ENCODE results near the gene HTR2C.
"Not testable (repeated sequence)": the region's sequence is repeated elsewhere in the genome, so short reads cannot be mapped to it uniquely, and the experiment has no call there.

Gene HTR2C

GRCh38 chrX:114903618-114904017 is 319.7 kb downstream of the HTR2C start:
- no peaks in the 10 kb centered on the region for H3K9me3 ChIP-seq (replicated peaks; ENCODE audit: low read length)
- H3K4me2 ChIP-seq (ENCODE audit: low read length) = no peak overlapping the region
- H3K27me3 ChIP-seq (ENCODE audit: control insufficient read depth, insufficient read depth, low read length) = peaks cover 36% of the 10 kb centered on the region
- H3K9ac ChIP-seq (ENCODE audit: low read depth, low read length) = no peak overlapping the region
- no peaks in the 10 kb centered on the region for H3K4me1 ChIP-seq (ENCODE audit: control insufficient read depth, insufficient read depth, low read length)
- no peak overlapping the region for H3K4me3 ChIP-seq (ENCODE audit: low read length)
- H3K36me3 ChIP-seq (ENCODE audit: insufficient read depth, low read length) = no peaks in the 10 kb centered on the region

GRCh38 chrX:114905251-114905650 is 321.4 kb downstream of the HTR2C start:
- Histone ChIP-seq H3K27me3 (ENCODE audit: control insufficient read depth, insufficient read depth, low read length) (peaks cover 35% of the 10 kb centered on the region), H3K9ac (ENCODE audit: low read depth, low read length) (no peak overlapping the region), H3K36me3 (ENCODE audit: insufficient read depth, low read length) (no peaks in the 10 kb centered on the region), H3K9me3 (replicated peaks; ENCODE audit: low read length) (no peaks in the 10 kb centered on the region), H3K4me1 (ENCODE audit: control insufficient read depth, insufficient read depth, low read length) (no peaks in the 10 kb centered on the region), H3K4me2 (ENCODE audit: low read length) (no peak overlapping the region), H3K4me3 (ENCODE audit: low read length) (no peak overlapping the region)

GRCh38 chrX:114906984-114907510 is 323.2 kb downstream of the HTR2C start:
- no peak overlapping the region for H3K4me3 ChIP-seq (ENCODE audit: low read length)
- no peak overlapping the region for H3K4me2 ChIP-seq (ENCODE audit: low read length)
- H3K4me1 ChIP-seq (ENCODE audit: control insufficient read depth, insufficient read depth, low read length) = no peaks in the 10 kb centered on the region
- no peaks in the 10 kb centered on the region for H3K9me3 ChIP-seq (replicated peaks; ENCODE audit: low read length)
- peaks cover 29% of the 10 kb centered on the region for H3K27me3 ChIP-seq (ENCODE audit: control insufficient read depth, insufficient read depth, low read length)
- no peak overlapping the region for H3K9ac ChIP-seq (ENCODE audit: low read depth, low read length)
- H3K36me3 ChIP-seq (ENCODE audit: insufficient read depth, low read length) = no peaks in the 10 kb centered on the region

GRCh38 chrX:114924423-114924822 is 340.5 kb downstream of the HTR2C start:
- no peak overlapping the region for H3K9ac ChIP-seq (ENCODE audit: low read depth, low read length)
- H3K9me3 ChIP-seq (replicated peaks; ENCODE audit: low read length) = no peaks in the 10 kb centered on the region
- H3K27me3 ChIP-seq (ENCODE audit: control insufficient read depth, insufficient read depth, low read length) = peaks cover 15% of the 10 kb centered on the region
- no peaks in the 10 kb centered on the region for H3K4me1 ChIP-seq (ENCODE audit: control insufficient read depth, insufficient read depth, low read length)
- no peaks in the 10 kb centered on the region for H3K36me3 ChIP-seq (ENCODE audit: insufficient read depth, low read length)
- no peak overlapping the region for H3K4me3 ChIP-seq (ENCODE audit: low read length)
- no peak overlapping the region for H3K4me2 ChIP-seq (ENCODE audit: low read length)

GRCh38 chrX:114924856-114925255 is 341.0 kb downstream of the HTR2C start:
- Histone ChIP-seq H3K4me3 (ENCODE audit: low read length) (no peak overlapping the region), H3K4me1 (ENCODE audit: control insufficient read depth, insufficient read depth, low read length) (no peaks in the 10 kb centered on the region), H3K9ac (ENCODE audit: low read depth, low read length) (no peak overlapping the region), H3K9me3 (replicated peaks; ENCODE audit: low read length) (no peaks in the 10 kb centered on the region), H3K27me3 (ENCODE audit: control insufficient read depth, insufficient read depth, low read length) (peaks cover 15% of the 10 kb centered on the region), H3K4me2 (ENCODE audit: low read length) (no peak overlapping the region), H3K36me3 (ENCODE audit: insufficient read depth, low read length) (no peaks in the 10 kb centered on the region)

GRCh38 chrX:114930227-114930626 is 346.3 kb downstream of the HTR2C start:
- Histone ChIP-seq H3K27me3 (ENCODE audit: control insufficient read depth, insufficient read depth, low read length) (peaks cover 3% of the 10 kb centered on the region), H3K36me3 (ENCODE audit: insufficient read depth, low read length) (no peaks in the 10 kb centered on the region), H3K4me2 (ENCODE audit: low read length) (no peak overlapping the region), H3K4me1 (ENCODE audit: control insufficient read depth, insufficient read depth, low read length) (no peaks in the 10 kb centered on the region), H3K4me3 (ENCODE audit: low read length) (no peak overlapping the region), H3K9ac (ENCODE audit: low read depth, low read length) (no peak overlapping the region), H3K9me3 (replicated peaks; ENCODE audit: low read length) (no peaks in the 10 kb centered on the region)

GRCh38 chrX:114932550-114932949 is 348.7 kb downstream of the HTR2C start:
- H3K4me2 ChIP-seq (ENCODE audit: low read length) = no peak overlapping the region
- no peak overlapping the region for H3K4me3 ChIP-seq (ENCODE audit: low read length)
- no peaks in the 10 kb centered on the region for H3K36me3 ChIP-seq (ENCODE audit: insufficient read depth, low read length)
- H3K9me3 ChIP-seq (replicated peaks; ENCODE audit: low read length) = no peaks in the 10 kb centered on the region
- H3K9ac ChIP-seq (ENCODE audit: low read depth, low read length) = no peak overlapping the region
- no peaks in the 10 kb centered on the region for H3K4me1 ChIP-seq (ENCODE audit: control insufficient read depth, insufficient read depth, low read length)
- H3K27me3 ChIP-seq (ENCODE audit: control insufficient read depth, insufficient read depth, low read length) = no peaks in the 10 kb centered on the region

GRCh38 chrX:114933291-114933690 is 349.4 kb downstream of the HTR2C start:
- not testable (repeated sequence) for H3K9me3 ChIP-seq (replicated peaks; ENCODE audit: low read length); H3K4me1 ChIP-seq (ENCODE audit: control insufficient read depth, insufficient read depth, low read length); H3K4me2 ChIP-seq (ENCODE audit: low read length); H3K27me3 ChIP-seq (ENCODE audit: control insufficient read depth, insufficient read depth, low read length); H3K36me3 ChIP-seq (ENCODE audit: insufficient read depth, low read length); H3K4me3 ChIP-seq (ENCODE audit: low read length); H3K9ac ChIP-seq (ENCODE audit: low read depth, low read length)

GRCh38 chrX:114937090-114937489 is 353.2 kb downstream of the HTR2C start:
- not testable (repeated sequence) for H3K9ac ChIP-seq (ENCODE audit: low read depth, low read length)

GRCh38 chrX:114952696-114953095 is 368.8 kb downstream of the HTR2C start:
- Histone ChIP-seq H3K9ac (ENCODE audit: low read depth, low read length) (no peak overlapping the region), H3K27me3 (ENCODE audit: control insufficient read depth, insufficient read depth, low read length) (peaks cover 24% of the 10 kb centered on the region), H3K4me3 (ENCODE audit: low read length) (no peak overlapping the region)

More at GRCh38 chrX:114937090-114937489, 353.2 kb downstream of the HTR2C start:
- H3K9me3 ChIP-seq (replicated peaks; ENCODE audit: low read length); H3K4me1 ChIP-seq (ENCODE audit: control insufficient read depth, insufficient read depth, low read length); H3K4me3 ChIP-seq (ENCODE audit: low read length); H3K36me3 ChIP-seq (ENCODE audit: insufficient read depth, low read length); H3K27me3 ChIP-seq (ENCODE audit: control insufficient read depth, insufficient read depth, low read length); H3K4me2 ChIP-seq (ENCODE audit: low read length): not testable (repeated sequence)

More at GRCh38 chrX:114952696-114953095, 368.8 kb downstream of the HTR2C start:
- no peaks in the 10 kb centered on the region for H3K9me3 ChIP-seq (replicated peaks; ENCODE audit: low read length)
- H3K4me1 ChIP-seq (ENCODE audit: control insufficient read depth, insufficient read depth, low read length) = no peaks in the 10 kb centered on the region
- H3K36me3 ChIP-seq (ENCODE audit: insufficient read depth, low read length) = no peaks in the 10 kb centered on the region
- H3K4me2 ChIP-seq (ENCODE audit: low read length) = no peak overlapping the region

Measured in skeletal muscle satellite cell (primary cell).